PC-9 (cell line): ENCODE data around the gene CCDC158.

Experiments used
- EZH2 ChIP-seq: fragments of 200-600 bp; sonication (generic); IDR thresholded peaks from 2 replicates; pipeline ENCODE4 v1.8.0; 2017; ENCODE audit warnings: antibody characterized with exemption, low read depth
- TF ChIP-seq, protein P1 (sequence below): fragments of 200-600 bp; sonication (generic); conservative IDR thresholded peaks from 2 replicates; pipeline ENCODE4 v1.6.1; 2017; ENCODE audit warnings: mixed run types, antibody characterized with exemption, mild to moderate bottlenecking, moderate library complexity

GRCh38 chr4:76322236-76322635 lies 98.7 kb downstream of the CCDC158 start:
- TF ChIP-seq, protein P1, sequence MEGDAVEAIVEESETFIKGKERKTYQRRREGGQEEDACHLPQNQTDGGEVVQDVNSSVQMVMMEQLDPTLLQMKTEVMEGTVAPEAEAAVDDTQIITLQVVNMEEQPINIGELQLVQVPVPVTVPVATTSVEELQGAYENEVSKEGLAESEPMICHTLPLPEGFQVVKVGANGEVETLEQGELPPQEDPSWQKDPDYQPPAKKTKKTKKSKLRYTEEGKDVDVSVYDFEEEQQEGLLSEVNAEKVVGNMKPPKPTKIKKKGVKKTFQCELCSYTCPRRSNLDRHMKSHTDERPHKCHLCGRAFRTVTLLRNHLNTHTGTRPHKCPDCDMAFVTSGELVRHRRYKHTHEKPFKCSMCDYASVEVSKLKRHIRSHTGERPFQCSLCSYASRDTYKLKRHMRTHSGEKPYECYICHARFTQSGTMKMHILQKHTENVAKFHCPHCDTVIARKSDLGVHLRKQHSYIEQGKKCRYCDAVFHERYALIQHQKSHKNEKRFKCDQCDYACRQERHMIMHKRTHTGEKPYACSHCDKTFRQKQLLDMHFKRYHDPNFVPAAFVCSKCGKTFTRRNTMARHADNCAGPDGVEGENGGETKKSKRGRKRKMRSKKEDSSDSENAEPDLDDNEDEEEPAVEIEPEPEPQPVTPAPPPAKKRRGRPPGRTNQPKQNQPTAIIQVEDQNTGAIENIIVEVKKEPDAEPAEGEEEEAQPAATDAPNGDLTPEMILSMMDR, result no peak
- TF ChIP-seq EZH2, result no peak
